B cell (primary cell): ENCODE results near the gene TMEM209. TPM values are rescaled to one million over a fixed set of nuclear protein-coding genes. Genes with fewer than 3 reads are reported as not detected.

Experiments
- ATAC-seq: fragments of 200-7000 bp; cut with Tn5 transposase; one replicate; pipeline ENCODE4 v1.10.0; 2021; ENCODE audit warnings: low read depth, mild to moderate bottlenecking, moderate number of reproducible peaks, moderate library complexity
- CTCF ChIA-PET: fragments of 350-600 bp; sonication (Branson Sonifier 250); formaldehyde crosslinking; loops from one replicate; lab custom pipeline; 2021; ENCODE audit warnings: antibody characterized with exemption, inconsistent platforms; lab: Charles Lee
- POLR2A ChIA-PET: fragments of 350-600 bp; sonication (Branson Sonifier 250); formaldehyde crosslinking; loops from one replicate; lab custom pipeline; 2021; ENCODE audit warnings: antibody characterized with exemption; lab: Charles Lee
- DNase-seq: peaks from one replicate; pipeline ENCODE4 v3.0.0; 2013
- H2AFZ ChIP-seq: 2 replicates; pipeline ENCODE4 v1.6.1; 2012; ENCODE audit warnings: mild to moderate bottlenecking, low read depth, low read length; ENCODE audit not compliant: insufficient read depth, poor library complexity, severe bottlenecking
- H3K27ac ChIP-seq, 2 donors: 1 replicate in 1 of 2; 2 replicates in 1 of 2; pipeline ENCODE4 v1.5.1; 2012 to 2013; ENCODE audit warnings: low read length in 2 of 2, mild to moderate bottlenecking in 2 of 2, moderate library complexity in 1 of 2
- H3K27me3 ChIP-seq, 4 experiments: fragments of 200-600 bp in 1 of 4; sonication (generic) in 1 of 4; replicated peaks in 1 of 4; 1 replicate in 2 of 4; 2 replicates in 2 of 4; pipeline versions ENCODE4 v1.6.1 to v1.7.0; 2013 to 2016; ENCODE audit warnings: low read length in 3 of 4, mild to moderate bottlenecking in 2 of 4, mixed read lengths in 1 of 4, moderate library complexity in 1 of 4; ENCODE audit not compliant: insufficient read depth in 4 of 4, control insufficient read depth in 3 of 4; ENCODE audit errors: control extremely low read depth in 1 of 4
- H3K36me3 ChIP-seq, 2 experiments: replicated peaks in 1 of 2; 1 replicate in 1 of 2; 2 replicates in 1 of 2; pipeline versions ENCODE4 v1.6.1 to v1.7.1; 2013; ENCODE audit warnings: low read length in 1 of 2; ENCODE audit not compliant: insufficient read depth in 2 of 2, control insufficient read depth in 1 of 2; ENCODE audit errors: control extremely low read depth in 1 of 2, extremely low read depth in 1 of 2
- H3K4me1 ChIP-seq, 2 donors: fragments of 200-600 bp in 1 of 2; sonication (generic) in 1 of 2; 1 replicate in 1 of 2; 2 replicates in 1 of 2; pipeline versions ENCODE4 v1.5.1 to v1.6.1; 2013 to 2017; ENCODE audit warnings: low read length in 2 of 2; ENCODE audit not compliant: control insufficient read depth in 2 of 2, insufficient read depth in 2 of 2
- H3K4me2 ChIP-seq: replicated peaks from 2 replicates; pipeline ENCODE3; 2012; ENCODE audit warnings: mild to moderate bottlenecking, low read depth, low read length; ENCODE audit not compliant: poor library complexity, severe bottlenecking
- H3K4me3 ChIP-seq, 5 experiments: fragments of 200-600 bp in 1 of 5; sonication (generic) in 1 of 5; 1 replicate in 3 of 5; 2 replicates in 2 of 5; pipeline versions ENCODE4 v1.5.1 to v1.7.0; 2011 to 2016; ENCODE audit warnings: low read length in 4 of 5, mild to moderate bottlenecking in 4 of 5, low read depth in 2 of 5, control low read depth in 1 of 5, moderate library complexity in 1 of 5; ENCODE audit not compliant: insufficient read depth in 1 of 5; ENCODE audit errors: control extremely low read depth in 1 of 5, extremely low read depth in 1 of 5
- H3K79me2 ChIP-seq: fragments of 200-600 bp; sonication (generic); one replicate; pipeline ENCODE4 v1.6.0; 2016; ENCODE audit warnings: low read length; ENCODE audit not compliant: control insufficient read depth, insufficient read depth
- H3K9ac ChIP-seq: fragments of 200-600 bp; sonication (generic); 2 replicates; pipeline ENCODE4 v1.6.1; 2017; ENCODE audit warnings: mild to moderate bottlenecking, low read length, moderate library complexity
- H3K9me3 ChIP-seq, 3 donors: one replicate each; pipeline versions ENCODE4 v1.6.1 to v1.7.1; 2013; ENCODE audit warnings: low read length in 2 of 3; ENCODE audit not compliant: control insufficient read depth in 2 of 3, insufficient read depth in 1 of 3; ENCODE audit errors: control extremely low read depth in 1 of 3
- H4K20me1 ChIP-seq: 2 replicates; pipeline ENCODE4 v1.6.0; 2012; ENCODE audit warnings: mild to moderate bottlenecking, low read length; ENCODE audit not compliant: insufficient read depth, control insufficient read depth, poor library complexity, severe bottlenecking
- H3K27ac Mint-ChIP-seq: one replicate; pipeline ENCODE4 v1.8.0; 2021; ENCODE audit warnings: mixed read lengths
- H3K27me3 Mint-ChIP-seq: one replicate; pipeline ENCODE4 v1.8.0; 2021; ENCODE audit warnings: mixed read lengths
- H3K4me1 Mint-ChIP-seq: one replicate; pipeline ENCODE4 v1.8.0; 2021; ENCODE audit warnings: mixed read lengths
- H3K4me3 Mint-ChIP-seq: one replicate; pipeline ENCODE4 v1.8.0; 2021; ENCODE audit warnings: mixed read lengths
- H3K9me3 Mint-ChIP-seq: one replicate; pipeline ENCODE4 v1.8.0; 2022; ENCODE audit warnings: mixed read lengths; ENCODE audit not compliant: insufficient read depth
- EZH2 ChIP-seq: IDR thresholded peaks from 2 replicates; pipeline ENCODE4 v1.6.1; 2012; ENCODE audit warnings: borderline replicate concordance, low read depth, mild to moderate bottlenecking, moderate library complexity, low read length; ENCODE audit not compliant: insufficient read depth, poor library complexity, severe bottlenecking
- WGBS: methylation state at CpG from one replicate; pipeline ENCODE4 v1.1.5; 2013; ENCODE audit warnings: missing lambda C conversion rate; ENCODE audit not compliant: insufficient coverage; 5-methylcytosine and 5-hydroxymethylcytosine counted together
- intact Hi-C: fragments of 100-400 bp; cut with micrococcal nuclease; formaldehyde crosslinking; loops from one replicate; pipeline ENCODE4 v1.10.0; 2022
- polyA plus RNA-seq: library from polyadenylated mRNA; depleted of rRNA; stranded (reverse); fragments of >200 nt; gene quantifications from 2 replicates; pipeline ENCODE4 v1.2.3, GENCODE V29; 2012
- total RNA-seq, 2 donors: library from RNA; stranded (reverse); fragments of 120-200 nt in 1 of 2; gene quantifications; 1 replicate in 1 of 2; 2 replicates in 1 of 2; pipeline versions ENCODE4 v1.2.3 to v1.2.4, GENCODE V29; 2013 to 2022
- TF ChIP-seq, protein P1 (sequence below): fragments of 200-600 bp; IDR thresholded peaks from one replicate; pipeline ENCODE4 v1.8.0; 2022; ENCODE audit warnings: antibody characterized with exemption, mild to moderate bottlenecking

TMEM209 gene
- total and polyA plus RNA-seq, 2 donors (not counting 1 experiment from before 2014, with no cell fraction given): 15.8 to 35.8 TPM

DNA sequence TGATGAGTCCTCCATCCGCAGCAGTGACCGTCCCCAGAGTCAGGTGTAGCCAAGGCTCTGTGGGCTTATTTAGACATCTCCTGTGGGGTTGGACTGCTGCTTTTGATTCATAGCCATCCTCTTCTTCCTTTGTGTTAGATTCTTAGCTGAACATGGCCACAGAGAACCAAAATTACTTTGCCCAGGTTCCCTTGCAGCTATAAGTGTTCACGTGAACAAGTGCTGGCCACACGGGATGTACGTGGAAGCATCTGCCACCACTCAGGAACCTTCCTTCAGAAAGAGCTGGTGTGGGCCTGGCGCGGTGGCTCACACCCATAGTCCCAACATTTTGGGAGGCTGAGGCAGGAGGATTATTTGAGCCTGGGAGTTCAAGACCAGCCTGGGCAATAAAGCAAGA, 49.1 kb downstream of the TMEM209 start:
- ChIA-PET POLR2A (no interaction called here), CTCF (no interaction called here)
- Mint-ChIP-seq H3K27ac (no peak overlapping the region), H3K27me3 (no peaks in the 10 kb centered on the region), H3K4me1 (peaks cover 2% of the 10 kb centered on the region), H3K9me3 (no peaks in the 10 kb centered on the region), H3K4me3 (no peak overlapping the region)
- DNase-seq (no peak), ATAC-seq (no peak)
- intact Hi-C loops: no loop called here
- Histone ChIP-seq H3K79me2 (peaks cover 7% of the 10 kb centered on the region), H4K20me1 (no peaks in the 10 kb centered on the region), H3K4me2 (no peak overlapping the region), H3K27me3 (no peaks in the 10 kb centered on the region), H3K9ac (no peak overlapping the region), H3K36me3 (no peaks in the 10 kb centered on the region), H3K27ac (no peak overlapping the region), H3K4me1 (peaks cover 15 to 27% of the 10 kb centered on the region in 2 donors), H3K4me3 (no peak overlapping the region), H2AFZ (no peak overlapping the region), H3K9me3 (peaks cover 0 to 33% (median 5%) of the 10 kb centered on the region in 3 donors)
- no peak for TF ChIP-seq EZH2
- TF ChIP-seq, protein P1, sequence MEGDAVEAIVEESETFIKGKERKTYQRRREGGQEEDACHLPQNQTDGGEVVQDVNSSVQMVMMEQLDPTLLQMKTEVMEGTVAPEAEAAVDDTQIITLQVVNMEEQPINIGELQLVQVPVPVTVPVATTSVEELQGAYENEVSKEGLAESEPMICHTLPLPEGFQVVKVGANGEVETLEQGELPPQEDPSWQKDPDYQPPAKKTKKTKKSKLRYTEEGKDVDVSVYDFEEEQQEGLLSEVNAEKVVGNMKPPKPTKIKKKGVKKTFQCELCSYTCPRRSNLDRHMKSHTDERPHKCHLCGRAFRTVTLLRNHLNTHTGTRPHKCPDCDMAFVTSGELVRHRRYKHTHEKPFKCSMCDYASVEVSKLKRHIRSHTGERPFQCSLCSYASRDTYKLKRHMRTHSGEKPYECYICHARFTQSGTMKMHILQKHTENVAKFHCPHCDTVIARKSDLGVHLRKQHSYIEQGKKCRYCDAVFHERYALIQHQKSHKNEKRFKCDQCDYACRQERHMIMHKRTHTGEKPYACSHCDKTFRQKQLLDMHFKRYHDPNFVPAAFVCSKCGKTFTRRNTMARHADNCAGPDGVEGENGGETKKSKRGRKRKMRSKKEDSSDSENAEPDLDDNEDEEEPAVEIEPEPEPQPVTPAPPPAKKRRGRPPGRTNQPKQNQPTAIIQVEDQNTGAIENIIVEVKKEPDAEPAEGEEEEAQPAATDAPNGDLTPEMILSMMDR: no peak
- 100% methylated on average over 7 of the region's 7 CpGs for WGBS

DNA sequence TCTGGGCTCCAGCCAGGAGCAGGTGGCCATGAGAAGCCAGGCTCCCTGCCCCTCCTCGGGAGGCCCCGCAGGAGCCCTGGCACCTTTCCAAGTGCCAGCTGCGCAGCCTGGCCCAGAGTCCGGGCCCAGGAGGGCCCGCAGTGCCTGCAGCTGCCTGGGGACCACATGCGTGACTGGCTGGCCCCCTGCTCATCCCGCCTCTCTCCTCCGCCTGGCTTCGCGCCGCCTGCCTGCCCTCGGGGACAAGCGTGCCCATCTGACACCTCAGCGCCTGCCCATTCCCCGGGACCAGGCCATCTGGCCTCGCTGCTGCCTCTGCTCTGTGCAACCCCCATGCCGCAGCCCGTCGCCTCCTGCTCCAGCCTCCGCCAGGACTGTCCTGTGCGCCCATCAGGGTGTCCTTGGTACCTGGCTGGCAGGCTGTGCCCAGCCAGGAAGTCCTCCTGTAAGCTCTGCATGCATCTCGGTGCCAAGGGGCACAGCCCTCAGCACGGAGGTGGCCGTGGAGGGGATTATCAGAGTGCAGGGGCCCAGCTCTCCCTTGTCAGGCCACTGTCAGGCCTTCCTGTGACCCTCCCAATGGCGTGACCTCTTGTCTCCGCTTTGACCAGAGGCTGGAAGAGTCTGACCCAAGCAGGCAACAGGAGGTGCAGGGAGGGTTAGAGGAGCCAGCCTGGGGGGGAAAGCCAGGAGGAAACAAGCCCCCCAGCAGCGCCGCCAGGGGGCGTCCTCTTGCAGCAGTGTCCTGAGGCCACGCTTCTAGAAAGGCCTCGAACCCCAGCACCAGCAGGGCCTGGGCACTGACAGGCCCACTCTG, 50.5 kb downstream of the TMEM209 start:
- CTCF ChIA-PET: no interaction called here
- Mint-ChIP-seq H3K27me3 (no peaks in the 10 kb centered on the region), H3K4me3 (no peak overlapping the region), H3K4me1 (peaks cover 11% of the 10 kb centered on the region), H3K9me3 (no peaks in the 10 kb centered on the region), H3K27ac (no peak overlapping the region)
- peaks cover 24 to 42% of the 10 kb centered on the region in 2 donors for H3K4me1 ChIP-seq
- H3K9ac ChIP-seq: no peak overlapping the region
- WGBS: 87% methylated on average over 31 of the region's 31 CpGs
- H3K27ac ChIP-seq: no peak overlapping the region
- POLR2A ChIA-PET: no interaction called here
- peaks cover 0 to 45% (median 12%) of the 10 kb centered on the region in 3 donors for H3K9me3 ChIP-seq
- DNase-seq: no peak
- peaks cover 7% of the 10 kb centered on the region for H3K79me2 ChIP-seq
- no peak overlapping the region for H3K4me3 ChIP-seq
- H3K4me2 ChIP-seq: no peak overlapping the region
- no peaks in the 10 kb centered on the region for H3K27me3 ChIP-seq
- no peaks in the 10 kb centered on the region for H3K36me3 ChIP-seq
- TF ChIP-seq, protein P1: no peak
- TF ChIP-seq EZH2: no peak
- ATAC-seq: no peak
- no peak overlapping the region for H2AFZ ChIP-seq
- intact Hi-C loops: no loop called here
- H4K20me1 ChIP-seq: no peaks in the 10 kb centered on the region
